LNCaP clone FGC (cell line): Measurements from ENCODE around the gene LIMS2.

Experiments
- DNase-seq: peaks from one replicate; pipeline ENCODE4 v3.0.0-alpha.2; 2011; ENCODE audit warnings: low read depth
- H3K4me3 ChIP-seq: 2 replicates; pipeline ENCODE4 v1.5.1; 2011; ENCODE audit warnings: mild to moderate bottlenecking, low read depth, low read length, control low read depth
- CTCF ChIP-seq: IDR thresholded peaks from 2 replicates; pipeline ENCODE4 v1.5.1; 2012; ENCODE audit warnings: mild to moderate bottlenecking; ENCODE audit not compliant: control insufficient read depth, insufficient read depth; ENCODE audit errors: extremely low read depth

Gene LIMS2

GRCh38 chr2:127673291-127674069, 1.9 kb downstream of the LIMS2 start:
- H3K4me3 ChIP-seq, result no peak overlapping the region
- TF ChIP-seq CTCF, result no peak

GRCh38 chr2:127672341-127673224, 2.7 kb downstream of the LIMS2 start:
- no peak overlapping the region for H3K4me3 ChIP-seq
- no peak for TF ChIP-seq CTCF
- DNase-seq, result no peak

More at GRCh38 chr2:127673291-127674069, 1.9 kb downstream of the LIMS2 start:
- no peak for DNase-seq

DNA sequence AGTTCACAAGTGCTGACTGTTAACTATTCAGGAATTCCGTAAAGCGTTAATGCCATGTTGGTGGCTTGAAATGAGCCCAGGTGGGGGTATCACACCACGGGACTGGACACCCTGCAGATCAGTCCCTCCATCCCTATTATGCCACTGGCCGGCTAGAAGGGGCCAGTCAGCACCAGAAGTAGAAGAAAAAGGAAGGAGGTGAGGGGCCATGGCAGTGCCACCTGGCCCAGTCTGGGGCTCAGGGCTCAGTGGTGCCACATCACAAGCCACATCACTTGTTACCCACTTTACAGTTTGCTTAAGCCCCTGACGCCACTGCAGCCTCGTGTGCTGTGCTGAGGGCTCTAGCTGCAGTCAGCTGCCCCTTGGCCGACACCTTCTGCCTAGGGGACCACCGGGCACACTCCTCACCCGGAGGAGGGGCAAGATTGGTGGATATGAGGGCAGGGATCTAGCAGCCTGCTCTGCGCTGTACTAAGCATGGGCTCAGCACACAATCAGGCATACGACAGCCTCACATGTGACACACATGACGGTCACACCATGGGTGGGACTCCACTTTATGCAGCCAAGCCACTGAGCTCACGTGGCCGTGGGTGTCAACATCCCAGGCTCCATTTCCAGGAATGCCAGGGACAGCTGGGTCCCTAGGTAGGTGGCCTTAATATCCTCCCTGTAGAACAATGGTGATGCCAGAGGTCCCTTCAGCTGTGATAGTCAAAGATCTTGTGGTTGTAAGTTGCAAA, 3.6 kb downstream of the LIMS2 start:
- no peak overlapping the region for H3K4me3 ChIP-seq
- DNase-seq, result no peak
- TF ChIP-seq CTCF, result no peak

- DNase-seq, result no peak
These were observed 4.4 kb downstream of the LIMS2 start for GRCh38 chr2:127670957-127671290.

DNA sequence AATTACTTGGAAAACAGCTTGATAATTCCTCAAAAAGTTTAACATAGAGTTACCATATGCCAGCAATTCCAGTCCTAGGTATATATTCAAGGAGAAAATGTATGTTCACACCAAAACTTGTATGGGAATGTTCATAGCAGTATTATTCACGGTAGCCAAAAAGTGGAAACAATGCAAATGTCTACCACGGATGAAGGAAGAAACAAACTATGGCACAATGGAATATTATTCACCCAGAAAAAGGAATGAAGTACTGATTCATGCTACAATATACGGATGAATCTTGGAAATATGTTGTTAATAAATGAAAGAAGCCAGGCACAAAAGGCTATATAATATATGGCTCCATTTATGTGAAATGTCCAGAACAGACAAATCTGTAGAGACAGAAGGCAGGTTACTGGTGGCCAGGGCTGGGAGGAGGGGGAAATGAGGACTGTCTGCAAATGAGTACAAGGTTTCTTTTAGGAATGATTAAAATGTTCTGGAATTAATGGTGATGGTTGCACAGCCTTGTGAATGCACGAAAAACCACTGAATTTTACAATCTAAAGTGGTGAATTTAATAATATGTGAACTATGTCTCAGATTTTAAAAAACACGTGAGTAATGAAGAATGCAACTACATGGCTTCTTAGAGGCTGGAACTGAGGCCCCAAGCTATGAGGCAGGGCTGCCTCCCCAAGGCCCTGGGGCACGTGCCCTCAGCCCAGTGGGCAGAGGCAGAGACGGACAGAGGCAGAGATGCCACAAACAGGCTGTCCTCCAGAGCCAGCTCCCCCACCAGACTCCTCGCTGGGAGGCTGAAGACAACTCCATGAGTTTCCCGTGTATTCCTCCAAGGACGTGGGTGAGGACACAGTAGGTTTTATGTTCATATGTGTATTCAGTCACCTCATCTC, 5.0 kb downstream of the LIMS2 start:
- no peak for TF ChIP-seq CTCF
- no peak overlapping the region for H3K4me3 ChIP-seq
- DNase-seq, result no peak

More at GRCh38 chr2:127670957-127671290, 4.4 kb downstream of the LIMS2 start:
- no peak for TF ChIP-seq CTCF
- no peak overlapping the region for H3K4me3 ChIP-seq

DNA sequence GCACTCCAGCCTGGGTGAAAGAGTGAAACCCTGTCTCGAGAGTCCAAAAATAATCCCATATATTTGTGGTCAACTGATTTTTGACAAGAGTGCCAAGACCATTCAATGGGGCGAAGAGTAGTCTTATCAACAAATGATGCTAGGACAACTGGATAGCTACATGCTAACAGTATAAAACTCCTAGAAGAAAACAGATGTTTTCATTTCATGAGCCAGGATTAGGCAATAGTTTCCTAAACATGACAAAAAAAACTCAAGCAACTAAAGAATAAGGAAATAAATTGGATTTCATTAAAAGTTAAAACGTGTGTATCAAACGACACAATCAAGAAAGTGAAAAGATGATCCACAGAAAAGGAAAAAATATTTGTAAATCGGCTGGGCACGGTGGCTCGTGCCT, 6.3 kb downstream of the LIMS2 start:
- DNase-seq, result no peak
- no peak for TF ChIP-seq CTCF
- no peak overlapping the region for H3K4me3 ChIP-seq
